ENCODE data around the gene UNC119.

GRCh38 chr17:28582513-28582912 lies 30.1 kb upstream of the UNC119 start:
- TF ChIP-seq CTCF (IDR thresholded peaks at IDR 0.05) (no peak), POLR2A (IDR thresholded peaks at IDR 0.05) (no peak)

Data from adrenal gland (tissue), 5 donors.